Measurements from ENCODE around the gene GGT6.
A peak's percentile ranks its signal among the peaks of the same experiment; 100 is the strongest.

GGT6 gene

DNA sequence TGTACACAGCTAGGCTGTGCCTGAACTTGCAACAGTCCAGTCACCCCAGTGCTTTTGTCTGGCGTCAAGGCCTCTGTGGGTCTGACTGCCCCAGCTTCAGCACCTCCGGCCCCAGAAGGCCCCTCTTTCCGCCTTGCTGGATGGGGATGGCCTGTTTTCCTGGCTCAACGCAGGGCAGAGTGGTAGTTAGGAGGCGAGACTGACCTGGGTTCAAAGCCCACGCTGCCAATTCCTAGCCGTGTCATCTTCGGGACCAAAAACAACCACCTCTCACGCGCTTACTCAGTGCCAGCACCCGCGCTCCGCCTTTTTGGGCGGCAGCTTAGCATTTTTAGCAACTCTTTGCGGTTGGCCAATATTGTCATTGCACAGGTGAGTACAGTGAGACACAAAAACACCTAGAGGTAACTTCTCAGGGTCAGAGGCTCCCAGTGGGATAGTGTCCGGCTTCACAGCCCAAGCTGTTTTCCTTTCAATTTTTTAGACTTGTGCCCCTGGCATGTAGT lies 9.8 kb downstream of the GGT6 start (continued):
- TF ChIP-seq, protein P1, sequence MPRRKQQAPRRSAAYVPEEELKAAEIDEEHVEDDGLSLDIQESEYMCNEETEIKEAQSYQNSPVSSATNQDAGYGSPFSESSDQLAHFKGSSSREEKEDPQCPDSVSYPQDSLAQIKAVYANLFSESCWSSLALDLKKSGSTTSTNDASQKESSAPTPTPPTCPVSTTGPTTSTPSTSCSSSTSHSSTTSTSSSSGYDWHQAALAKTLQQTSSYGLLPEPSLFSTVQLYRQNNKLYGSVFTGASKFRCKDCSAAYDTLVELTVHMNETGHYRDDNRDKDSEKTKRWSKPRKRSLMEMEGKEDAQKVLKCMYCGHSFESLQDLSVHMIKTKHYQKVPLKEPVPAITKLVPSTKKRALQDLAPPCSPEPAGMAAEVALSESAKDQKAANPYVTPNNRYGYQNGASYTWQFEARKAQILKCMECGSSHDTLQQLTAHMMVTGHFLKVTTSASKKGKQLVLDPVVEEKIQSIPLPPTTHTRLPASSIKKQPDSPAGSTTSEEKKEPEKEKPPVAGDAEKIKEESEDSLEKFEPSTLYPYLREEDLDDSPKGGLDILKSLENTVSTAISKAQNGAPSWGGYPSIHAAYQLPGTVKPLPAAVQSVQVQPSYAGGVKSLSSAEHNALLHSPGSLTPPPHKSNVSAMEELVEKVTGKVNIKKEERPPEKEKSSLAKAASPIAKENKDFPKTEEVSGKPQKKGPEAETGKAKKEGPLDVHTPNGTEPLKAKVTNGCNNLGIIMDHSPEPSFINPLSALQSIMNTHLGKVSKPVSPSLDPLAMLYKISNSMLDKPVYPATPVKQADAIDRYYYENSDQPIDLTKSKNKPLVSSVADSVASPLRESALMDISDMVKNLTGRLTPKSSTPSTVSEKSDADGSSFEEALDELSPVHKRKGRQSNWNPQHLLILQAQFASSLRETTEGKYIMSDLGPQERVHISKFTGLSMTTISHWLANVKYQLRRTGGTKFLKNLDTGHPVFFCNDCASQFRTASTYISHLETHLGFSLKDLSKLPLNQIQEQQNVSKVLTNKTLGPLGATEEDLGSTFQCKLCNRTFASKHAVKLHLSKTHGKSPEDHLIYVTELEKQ (tag by site-specific recombination; IDR thresholded peaks at IDR 0.05; ENCODE audit: borderline replicate concordance) = no peak
- TF ChIP-seq ZNF426 (tag by site-specific recombination; IDR thresholded peaks at IDR 0.05) (no peak), ZSCAN16 (tag by site-specific recombination; IDR thresholded peaks at IDR 0.05) (no peak)

DNA sequence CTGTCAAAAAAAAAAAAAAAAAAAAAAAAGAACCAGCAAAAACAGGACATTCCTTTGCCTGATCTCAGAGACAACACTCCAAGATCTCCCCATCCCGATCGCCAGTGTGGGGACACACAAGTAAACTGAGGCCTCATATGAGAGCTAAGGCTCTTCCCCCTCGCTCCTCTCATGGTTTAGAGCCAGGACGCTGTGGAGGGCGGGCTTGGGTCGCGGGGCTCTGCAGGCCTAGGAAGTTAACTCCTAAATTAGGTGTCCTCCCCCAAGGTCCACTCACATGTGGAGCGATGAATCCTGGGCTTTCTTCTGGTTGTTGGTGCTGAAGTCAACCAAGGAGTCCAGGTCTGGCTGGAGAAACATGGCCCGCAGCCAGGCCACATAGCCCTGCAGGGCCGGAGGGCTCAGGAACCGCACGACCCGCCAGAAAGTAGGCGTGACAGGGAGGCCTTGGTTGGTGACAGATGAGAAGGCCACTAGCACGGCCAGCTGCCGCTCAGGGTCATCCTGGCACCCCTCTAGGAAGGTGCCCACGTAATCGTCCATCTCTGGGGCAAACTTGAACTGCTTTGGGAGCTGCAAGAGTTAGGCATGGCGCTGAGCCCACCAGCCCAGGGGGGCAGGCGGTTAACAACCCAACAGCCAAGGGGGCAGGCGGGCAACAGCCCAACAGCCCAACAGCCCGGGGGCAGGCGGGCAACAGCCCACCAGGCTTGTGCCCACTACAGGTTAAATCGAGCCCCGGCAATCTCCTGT lies 10.4 kb downstream of the GGT6 start:
- CTCF ChIA-PET = interaction anchor here (1.1 to 3.0 kb wide), 3 partner anchors 12 to 129 kb away, joined by 3 to 13 read pairs (median 6); no protein-coding TSS in a partner anchor
- H3K36me3 ChIP-seq (ENCODE audit: control insufficient read depth in 2 of 2, insufficient read depth in 1 of 2, low read length in 2 of 2) = peaks cover 39 to 95% of the 10 kb centered on the region in 2 experiments

DNA sequence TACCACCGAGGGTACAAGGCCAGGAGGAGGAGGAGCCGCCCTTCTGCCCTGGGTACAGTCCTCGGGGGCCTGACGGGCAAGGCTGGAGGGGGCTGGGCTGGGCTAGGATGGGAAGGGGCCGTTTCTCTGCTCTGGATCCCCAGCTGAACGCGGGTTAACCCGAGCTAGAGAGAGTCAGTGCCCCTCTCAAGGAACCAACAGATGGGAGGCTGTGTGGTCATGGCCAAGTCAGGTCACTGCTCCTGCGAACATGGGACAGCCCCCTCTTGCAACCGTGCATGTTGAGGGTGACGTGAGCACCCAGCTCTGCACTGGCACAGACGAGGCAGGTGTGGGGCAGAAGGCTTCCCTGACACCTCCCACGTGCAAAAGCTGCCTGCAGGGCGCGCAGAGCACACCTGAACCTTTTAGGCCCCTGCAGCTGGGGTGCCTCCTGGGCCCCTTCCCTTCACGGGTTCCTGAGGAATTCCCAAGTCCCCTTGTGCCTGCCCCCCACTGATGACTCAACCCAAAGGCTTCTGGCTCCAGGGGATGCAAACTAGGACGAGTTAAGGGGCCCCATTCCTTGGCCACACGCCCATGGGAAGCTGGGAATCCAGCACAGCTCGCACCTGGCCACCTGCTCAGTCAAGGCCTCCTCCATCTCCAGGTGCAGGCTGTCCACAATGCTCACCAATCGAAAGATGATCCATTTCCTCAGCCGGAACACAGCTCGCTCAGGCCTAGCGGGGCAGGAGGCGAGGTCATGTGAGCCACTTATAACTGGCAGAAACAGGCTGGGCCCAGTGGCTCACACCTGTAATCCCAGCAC lies 11.5 kb downstream of the GGT6 start:
- H3K9me3 ChIP-seq (ENCODE audit: control insufficient read depth, insufficient read depth, low read depth, low read length) = no peaks in the 10 kb centered on the region
- CTCF ChIA-PET = interaction anchor here (0.6 to 3.0 kb wide), 3 partner anchors 16 to 99 kb away, joined by 4 to 13 read pairs (median 4); no protein-coding TSS in a partner anchor
- no peak overlapping the region for H3K4me3 ChIP-seq (ENCODE audit: low read depth, low read length)
- H3K36me3 ChIP-seq (ENCODE audit: control insufficient read depth in 2 of 2, insufficient read depth in 1 of 2, low read length in 2 of 2) = peaks cover 39 to 95% of the 10 kb centered on the region in 2 experiments
- POLR2A ChIA-PET = interaction anchor here (0.7 to 1.2 kb wide), 3 partner anchors 9 to 163 kb away, joined by 3 to 6 read pairs (median 4); no protein-coding TSS in a partner anchor
- H3K4me1 ChIP-seq (ENCODE audit: control insufficient read depth, insufficient read depth, low read length) = 0 out of 2 replicates have a peak, but pooled peaks cover 3% of the 10 kb centered on the region
- peak; percentile 34; the same call in 1 of the 2 replicates for TF ChIP-seq ZNF600 (tag by site-specific recombination; IDR thresholded peaks at IDR 0.05)
- TF ChIP-seq GLI2 (tag by site-specific recombination; IDR thresholded peaks at IDR 0.05; ENCODE audit: borderline replicate concordance, low read depth) = no peak
- TF ChIP-seq, protein P2, sequence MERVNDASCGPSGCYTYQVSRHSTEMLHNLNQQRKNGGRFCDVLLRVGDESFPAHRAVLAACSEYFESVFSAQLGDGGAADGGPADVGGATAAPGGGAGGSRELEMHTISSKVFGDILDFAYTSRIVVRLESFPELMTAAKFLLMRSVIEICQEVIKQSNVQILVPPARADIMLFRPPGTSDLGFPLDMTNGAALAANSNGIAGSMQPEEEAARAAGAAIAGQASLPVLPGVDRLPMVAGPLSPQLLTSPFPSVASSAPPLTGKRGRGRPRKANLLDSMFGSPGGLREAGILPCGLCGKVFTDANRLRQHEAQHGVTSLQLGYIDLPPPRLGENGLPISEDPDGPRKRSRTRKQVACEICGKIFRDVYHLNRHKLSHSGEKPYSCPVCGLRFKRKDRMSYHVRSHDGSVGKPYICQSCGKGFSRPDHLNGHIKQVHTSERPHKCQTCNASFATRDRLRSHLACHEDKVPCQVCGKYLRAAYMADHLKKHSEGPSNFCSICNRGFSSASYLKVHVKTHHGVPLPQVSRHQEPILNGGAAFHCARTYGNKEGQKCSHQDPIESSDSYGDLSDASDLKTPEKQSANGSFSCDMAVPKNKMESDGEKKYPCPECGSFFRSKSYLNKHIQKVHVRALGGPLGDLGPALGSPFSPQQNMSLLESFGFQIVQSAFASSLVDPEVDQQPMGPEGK (tag by site-specific recombination; IDR thresholded peaks at IDR 0.05) = 0 out of 2 replicates have a peak, but pooled peaks have one; percentile 16
- TF ChIP-seq, protein P3, sequence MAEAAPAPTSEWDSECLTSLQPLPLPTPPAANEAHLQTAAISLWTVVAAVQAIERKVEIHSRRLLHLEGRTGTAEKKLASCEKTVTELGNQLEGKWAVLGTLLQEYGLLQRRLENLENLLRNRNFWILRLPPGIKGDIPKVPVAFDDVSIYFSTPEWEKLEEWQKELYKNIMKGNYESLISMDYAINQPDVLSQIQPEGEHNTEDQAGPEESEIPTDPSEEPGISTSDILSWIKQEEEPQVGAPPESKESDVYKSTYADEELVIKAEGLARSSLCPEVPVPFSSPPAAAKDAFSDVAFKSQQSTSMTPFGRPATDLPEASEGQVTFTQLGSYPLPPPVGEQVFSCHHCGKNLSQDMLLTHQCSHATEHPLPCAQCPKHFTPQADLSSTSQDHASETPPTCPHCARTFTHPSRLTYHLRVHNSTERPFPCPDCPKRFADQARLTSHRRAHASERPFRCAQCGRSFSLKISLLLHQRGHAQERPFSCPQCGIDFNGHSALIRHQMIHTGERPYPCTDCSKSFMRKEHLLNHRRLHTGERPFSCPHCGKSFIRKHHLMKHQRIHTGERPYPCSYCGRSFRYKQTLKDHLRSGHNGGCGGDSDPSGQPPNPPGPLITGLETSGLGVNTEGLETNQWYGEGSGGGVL (tag by site-specific recombination; IDR thresholded peaks at IDR 0.05) = peak; percentile 48; the same call in 1 of the 2 replicates
- no peak for TF ChIP-seq ZSCAN16 (tag by site-specific recombination; IDR thresholded peaks at IDR 0.05)
- no peak overlapping the region for H3K27ac ChIP-seq (ENCODE audit: extremely low read depth, low read depth, low read length)

More for the DNA sequence above, 10.4 kb downstream of the GGT6 start:
- no peaks in the 10 kb centered on the region for H3K9me3 ChIP-seq (ENCODE audit: control insufficient read depth, insufficient read depth, low read depth, low read length)
- H3K4me1 ChIP-seq (ENCODE audit: control insufficient read depth, insufficient read depth, low read length) = 0 out of 2 replicates have a peak, but pooled peaks cover 3% of the 10 kb centered on the region
- TF ChIP-seq ZNF621 (tag by site-specific recombination; IDR thresholded peaks at IDR 0.05) = no peak
- TF ChIP-seq, protein P4, sequence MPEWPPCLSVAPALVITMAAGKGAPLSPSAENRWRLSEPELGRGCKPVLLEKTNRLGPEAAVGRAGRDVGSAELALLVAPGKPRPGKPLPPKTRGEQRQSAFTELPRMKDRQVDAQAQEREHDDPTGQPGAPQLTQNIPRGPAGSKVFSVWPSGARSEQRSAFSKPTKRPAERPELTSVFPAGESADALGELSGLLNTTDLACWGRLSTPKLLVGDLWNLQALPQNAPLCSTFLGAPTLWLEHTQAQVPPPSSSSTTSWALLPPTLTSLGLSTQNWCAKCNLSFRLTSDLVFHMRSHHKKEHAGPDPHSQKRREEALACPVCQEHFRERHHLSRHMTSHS (tag by site-specific recombination; IDR thresholded peaks at IDR 0.05) = no peak
- no peak for TF ChIP-seq ZNF629 (tag by site-specific recombination; IDR thresholded peaks at IDR 0.05)
- TF ChIP-seq, protein P5, sequence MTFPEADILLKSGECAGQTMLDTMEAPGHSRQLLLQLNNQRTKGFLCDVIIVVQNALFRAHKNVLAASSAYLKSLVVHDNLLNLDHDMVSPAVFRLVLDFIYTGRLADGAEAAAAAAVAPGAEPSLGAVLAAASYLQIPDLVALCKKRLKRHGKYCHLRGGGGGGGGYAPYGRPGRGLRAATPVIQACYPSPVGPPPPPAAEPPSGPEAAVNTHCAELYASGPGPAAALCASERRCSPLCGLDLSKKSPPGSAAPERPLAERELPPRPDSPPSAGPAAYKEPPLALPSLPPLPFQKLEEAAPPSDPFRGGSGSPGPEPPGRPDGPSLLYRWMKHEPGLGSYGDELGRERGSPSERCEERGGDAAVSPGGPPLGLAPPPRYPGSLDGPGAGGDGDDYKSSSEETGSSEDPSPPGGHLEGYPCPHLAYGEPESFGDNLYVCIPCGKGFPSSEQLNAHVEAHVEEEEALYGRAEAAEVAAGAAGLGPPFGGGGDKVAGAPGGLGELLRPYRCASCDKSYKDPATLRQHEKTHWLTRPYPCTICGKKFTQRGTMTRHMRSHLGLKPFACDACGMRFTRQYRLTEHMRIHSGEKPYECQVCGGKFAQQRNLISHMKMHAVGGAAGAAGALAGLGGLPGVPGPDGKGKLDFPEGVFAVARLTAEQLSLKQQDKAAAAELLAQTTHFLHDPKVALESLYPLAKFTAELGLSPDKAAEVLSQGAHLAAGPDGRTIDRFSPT (tag by site-specific recombination; IDR thresholded peaks at IDR 0.05) = peak; percentile 32; the same call in 1 of the 2 replicates
- H3K4me3 ChIP-seq (ENCODE audit: low read depth, low read length) = no peak overlapping the region
- POLR2A ChIA-PET = interaction anchor here (0.6 to 1.1 kb wide), 3 partner anchors 10 to 1669 kb away, joined by 4 to 6 read pairs (median 5); no protein-coding TSS in a partner anchor
- no peak overlapping the region for H3K27ac ChIP-seq (ENCODE audit: extremely low read depth, low read depth, low read length)

Data from HEK293 (cell line).